HG02884 (cell line): Measurements from ENCODE around the gene EPHB1.
A peak's percentile ranks its signal among the peaks of the same experiment; 100 is the strongest.
"Not testable (repeated sequence)": the region's sequence is repeated elsewhere in the genome, so short reads cannot be mapped to it uniquely, and the experiment has no call there.

Experiments
- ATAC-seq: cut with Tn5 transposase; IDR thresholded peaks from one replicate; pipeline ENCODE4 v1.9.1; 2021; ENCODE audit warnings: mild to moderate bottlenecking, moderate library complexity; ENCODE audit not compliant: unreplicated experiment

EPHB1 gene

DNA sequence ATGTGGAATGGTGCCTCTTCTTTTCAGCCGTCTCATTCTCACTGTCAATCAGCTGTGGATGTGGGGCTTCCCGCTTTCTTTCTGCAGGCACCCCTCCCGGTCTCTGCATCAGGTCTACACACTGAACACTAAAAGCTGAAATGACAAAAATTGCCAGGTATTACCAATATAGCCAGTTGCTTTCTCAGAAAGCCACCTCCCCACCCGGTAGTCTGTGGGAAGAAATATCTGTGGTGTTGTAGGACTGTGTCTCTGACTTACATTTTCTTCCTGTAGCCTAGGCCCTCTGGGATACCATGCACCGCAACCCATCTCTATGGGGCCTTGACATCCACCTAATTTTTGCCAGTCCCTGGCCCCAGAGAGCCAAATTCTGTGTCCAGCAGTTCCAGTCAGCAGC, 19.2 kb upstream of the EPHB1 start:
- no peak for ATAC-seq

DNA sequence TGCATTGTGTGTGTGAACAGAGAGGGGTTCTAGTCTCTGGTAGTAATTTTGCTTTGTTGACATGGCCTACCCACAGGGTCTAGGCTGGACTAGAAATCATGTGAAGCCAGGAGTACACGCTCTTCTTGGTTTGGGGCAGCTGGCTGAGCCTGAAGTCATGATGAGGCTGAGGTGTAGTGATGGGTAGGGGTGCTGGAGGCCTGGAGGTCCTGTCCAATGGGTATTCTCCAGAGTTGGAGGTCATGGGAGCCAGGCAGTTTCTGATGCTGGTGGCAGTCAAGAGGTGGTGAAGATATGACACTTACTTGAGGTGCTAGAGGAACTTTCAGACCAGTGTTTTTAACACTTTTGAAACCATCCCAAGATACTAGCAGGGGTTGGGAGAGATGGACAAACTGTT, 18.5 kb upstream of the EPHB1 start:
- ATAC-seq: no peak

DNA sequence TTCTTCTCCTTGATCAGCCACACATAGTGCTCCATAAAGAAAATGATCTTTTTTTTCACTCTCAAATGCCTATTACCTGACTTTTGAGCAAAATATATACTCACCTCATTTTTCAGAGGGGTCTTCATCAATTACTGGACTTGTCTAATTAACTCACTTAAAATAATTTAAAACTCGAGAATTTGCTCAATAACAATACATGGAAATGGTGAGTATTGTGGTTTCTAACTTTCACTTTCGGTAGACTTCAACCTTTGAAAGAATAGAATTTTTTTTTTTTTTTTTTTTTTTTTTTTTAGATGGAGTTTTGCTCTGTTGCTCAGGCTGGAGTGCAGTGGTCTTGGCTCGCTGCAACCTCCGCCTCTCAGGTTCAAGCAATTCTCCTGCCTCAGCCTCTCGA, 17.7 kb upstream of the EPHB1 start:
- ATAC-seq: no peak

DNA sequence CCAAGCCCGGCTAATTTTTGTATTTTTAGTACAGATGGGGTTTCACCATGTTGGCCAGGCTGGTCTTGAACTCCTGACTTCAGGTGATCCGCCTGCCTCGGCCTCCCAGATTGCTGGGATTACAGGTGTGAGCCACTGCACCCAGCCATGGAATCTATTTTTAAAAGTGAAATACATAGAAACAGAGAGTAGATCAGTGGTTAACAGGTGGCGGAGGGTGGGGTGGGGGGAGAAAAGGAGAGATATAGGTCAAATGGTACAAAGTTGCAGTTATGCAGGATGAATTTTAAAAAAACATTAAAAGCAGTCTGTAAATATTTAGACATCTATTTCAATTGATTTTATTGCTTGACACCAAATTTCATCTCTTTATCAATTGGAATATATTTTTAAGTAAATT, 6.8 kb upstream of the EPHB1 start:
- ATAC-seq: not testable (repeated sequence)

DNA sequence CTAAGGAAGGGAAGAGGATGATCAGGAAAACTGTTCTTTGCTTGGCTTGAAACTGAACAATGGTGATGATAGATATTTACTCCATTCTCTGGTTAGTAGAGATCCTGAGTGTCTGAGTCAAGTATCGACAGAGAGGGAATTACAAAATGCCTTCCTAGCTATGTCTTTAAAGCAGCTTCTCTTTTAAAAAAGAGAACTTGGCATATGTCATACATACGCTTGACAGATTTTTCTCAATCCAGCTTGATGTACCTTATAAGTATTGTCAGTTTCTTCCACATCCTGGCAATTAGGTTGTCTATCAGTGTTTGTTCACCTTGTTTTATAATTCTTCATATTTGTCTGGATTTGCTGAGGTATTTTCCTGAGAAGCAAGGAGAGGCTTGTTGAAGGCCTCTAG, 5.0 kb upstream of the EPHB1 start:
- no peak for ATAC-seq

DNA sequence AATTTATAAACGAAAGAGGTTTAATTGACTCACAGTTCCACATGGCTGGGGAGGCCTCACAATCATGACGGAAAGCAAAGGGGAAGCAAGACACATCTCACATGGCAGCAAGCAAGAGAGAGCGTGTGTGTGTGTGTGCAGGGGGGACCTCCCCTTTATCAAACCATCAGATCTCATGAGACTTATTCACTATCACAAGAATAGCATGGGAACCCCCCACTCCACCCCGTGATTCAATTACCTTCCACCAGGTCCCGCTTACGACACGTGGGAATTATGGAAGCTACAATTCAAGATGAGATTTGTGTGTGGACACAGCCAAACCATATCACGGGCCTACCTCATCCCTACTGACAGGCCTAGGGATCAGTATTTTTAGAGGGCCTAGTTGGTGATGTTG, 3.1 kb upstream of the EPHB1 start:
- no peak for ATAC-seq

DNA sequence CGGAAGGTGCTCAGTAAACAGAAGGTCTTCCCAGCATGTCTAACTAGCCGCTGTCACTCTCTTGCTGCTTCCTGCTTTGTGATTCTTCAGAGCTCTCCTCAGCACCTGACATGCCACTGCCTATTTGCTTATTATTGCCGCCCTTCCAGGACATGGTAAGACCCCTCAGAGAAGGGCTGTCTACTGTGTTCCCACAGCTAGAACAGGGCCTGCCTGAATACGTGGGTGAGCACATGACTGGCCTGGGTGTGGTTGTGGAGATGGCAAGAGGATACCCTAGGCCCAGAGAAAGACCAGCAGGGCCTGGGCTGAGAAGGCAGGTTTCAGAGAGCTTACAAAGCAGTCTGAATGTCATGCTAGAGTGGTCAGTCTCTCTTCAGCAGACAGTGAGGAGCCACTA, 2.4 kb upstream of the EPHB1 start:
- no peak for ATAC-seq

DNA sequence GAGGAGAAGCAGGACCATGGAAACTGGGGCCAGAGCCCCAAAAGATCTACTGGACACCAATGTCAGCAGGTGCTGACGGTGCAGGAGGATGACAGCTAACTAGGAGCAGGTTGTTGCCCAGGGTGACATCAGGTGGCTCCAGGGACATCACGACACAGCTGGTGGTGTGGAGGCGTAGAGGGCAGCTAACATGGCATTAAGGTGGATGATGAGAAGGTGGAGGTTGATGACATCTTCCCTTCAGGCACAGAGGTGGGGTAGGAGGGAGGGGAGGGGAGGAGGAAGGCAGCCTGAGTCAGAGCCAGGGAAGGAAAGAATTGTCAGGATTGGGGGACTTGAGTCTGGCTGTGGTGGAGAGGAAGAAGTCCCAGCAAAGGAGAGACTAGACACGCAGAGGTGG, 1.5 kb upstream of the EPHB1 start:
- ATAC-seq: no peak

DNA sequence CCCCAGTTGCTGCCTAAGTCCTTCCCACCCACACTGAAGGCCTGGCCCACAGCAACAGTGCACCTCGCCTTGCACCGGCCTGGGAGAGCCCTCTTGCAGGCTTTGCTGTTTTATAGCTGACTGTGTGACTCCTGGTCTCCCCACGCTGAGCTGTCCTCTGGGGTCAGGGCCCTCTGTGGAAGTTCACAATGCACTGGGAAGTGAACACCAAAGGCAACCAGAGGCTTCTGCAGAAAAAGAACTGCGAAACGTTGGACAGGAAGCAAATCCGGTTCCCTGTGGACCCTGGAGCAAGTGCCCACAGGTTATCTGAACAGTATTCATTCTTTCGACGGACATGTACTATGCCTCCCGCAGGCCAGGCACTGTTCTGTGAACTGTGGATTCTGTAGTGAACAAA, 737 bp upstream of the EPHB1 start:
- no peak for ATAC-seq

DNA sequence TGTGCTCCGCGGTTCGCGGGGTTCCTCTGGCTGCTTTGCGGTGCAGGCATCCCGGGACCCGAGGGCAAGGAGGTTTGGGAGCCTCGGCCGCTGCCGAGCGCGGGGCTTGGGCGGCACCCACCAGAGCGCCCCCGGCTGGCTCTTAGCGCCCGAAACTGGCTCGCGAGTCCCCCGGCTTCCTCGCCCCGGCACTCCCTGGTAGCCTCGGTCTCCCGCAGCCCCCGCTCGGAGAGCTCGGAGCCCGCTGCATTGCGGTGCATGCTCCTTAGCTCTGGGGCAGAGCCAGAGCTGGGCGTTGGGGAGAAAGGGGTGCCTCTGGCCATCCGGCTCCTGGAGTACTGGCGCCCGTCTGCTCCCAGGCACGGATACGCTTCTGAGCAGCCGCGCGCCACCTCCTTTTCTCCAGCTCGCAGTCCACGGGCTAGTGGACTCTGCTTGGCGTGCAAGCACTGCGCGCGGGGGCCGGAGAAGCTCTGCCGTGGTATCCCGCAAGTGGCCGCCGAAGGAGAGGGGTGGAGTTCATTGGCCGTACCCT, 753 bp downstream of the EPHB1 start:
- no peak for ATAC-seq

DNA sequence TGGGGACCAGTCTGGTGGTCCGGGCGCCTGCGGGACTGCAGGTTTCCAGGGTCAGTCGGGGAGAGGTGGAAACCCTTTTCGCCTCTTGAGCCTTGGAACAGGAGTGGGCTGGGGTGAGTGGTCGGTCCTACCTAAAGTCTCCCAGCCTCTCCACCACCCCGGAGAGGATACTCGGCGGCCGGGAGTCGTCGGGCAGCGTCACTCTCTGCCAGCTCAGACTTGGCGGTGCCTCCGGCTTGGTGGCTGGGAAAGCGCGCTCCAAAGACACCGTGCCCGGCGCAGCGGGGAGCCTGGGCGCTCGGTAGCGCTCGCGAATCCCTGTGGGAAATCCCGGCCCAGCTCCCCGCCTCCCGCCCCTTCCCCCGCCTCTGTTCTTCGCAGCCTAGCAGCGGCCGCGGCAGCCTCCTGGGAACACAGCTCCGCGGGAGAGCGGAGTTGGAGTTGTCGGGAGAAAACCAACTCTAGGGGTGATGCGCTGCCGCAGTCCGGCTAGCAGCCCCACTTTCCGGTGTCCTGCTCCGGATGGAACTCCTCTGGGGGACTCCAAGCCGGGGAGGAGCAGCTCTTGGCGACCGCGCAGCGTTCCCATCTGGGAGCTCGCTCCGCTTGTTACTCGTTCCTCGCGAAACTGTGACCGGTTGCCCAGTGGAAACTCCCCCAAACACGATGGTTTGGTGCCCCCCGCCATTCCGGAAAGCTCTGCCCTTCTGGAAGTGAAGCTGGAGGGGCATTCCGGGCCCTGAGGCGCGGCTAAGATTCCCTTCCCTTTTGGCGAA, 1.4 kb downstream of the EPHB1 start:
- no peak for ATAC-seq

DNA sequence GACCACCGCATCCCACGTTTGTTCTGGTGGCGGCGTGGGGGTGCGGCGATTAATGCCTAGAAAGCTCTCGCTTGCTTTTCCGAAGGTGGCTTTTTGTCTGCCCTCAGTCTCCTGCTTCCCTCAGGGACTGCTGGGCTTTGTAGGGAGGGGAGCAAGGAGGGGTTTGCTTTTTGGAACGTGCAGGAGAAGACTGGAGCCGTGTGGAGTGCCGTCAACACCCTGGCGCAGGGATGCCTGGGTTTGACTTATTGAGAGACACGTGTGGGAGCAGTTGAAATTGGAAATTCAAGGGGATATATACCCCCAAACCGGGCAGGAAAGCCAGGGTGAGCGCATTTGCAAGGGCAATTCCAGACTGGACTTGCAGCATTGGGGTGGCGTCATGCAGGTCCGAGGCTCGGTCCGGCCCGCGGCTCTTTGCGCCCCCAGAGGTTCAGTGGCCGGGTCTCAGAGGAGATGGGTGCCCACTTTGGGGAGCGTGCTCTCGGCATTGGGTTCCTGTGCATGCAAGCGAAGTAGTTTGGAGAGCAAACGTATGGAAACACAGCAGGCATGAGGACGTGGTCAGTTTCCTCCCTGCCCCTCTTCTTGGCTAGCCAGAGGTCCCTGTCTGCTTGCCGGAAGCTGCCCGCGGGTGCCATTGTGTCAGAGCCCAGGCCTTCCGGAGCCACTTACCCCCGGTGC, 2.1 kb downstream of the EPHB1 start:
- no peak for ATAC-seq

DNA sequence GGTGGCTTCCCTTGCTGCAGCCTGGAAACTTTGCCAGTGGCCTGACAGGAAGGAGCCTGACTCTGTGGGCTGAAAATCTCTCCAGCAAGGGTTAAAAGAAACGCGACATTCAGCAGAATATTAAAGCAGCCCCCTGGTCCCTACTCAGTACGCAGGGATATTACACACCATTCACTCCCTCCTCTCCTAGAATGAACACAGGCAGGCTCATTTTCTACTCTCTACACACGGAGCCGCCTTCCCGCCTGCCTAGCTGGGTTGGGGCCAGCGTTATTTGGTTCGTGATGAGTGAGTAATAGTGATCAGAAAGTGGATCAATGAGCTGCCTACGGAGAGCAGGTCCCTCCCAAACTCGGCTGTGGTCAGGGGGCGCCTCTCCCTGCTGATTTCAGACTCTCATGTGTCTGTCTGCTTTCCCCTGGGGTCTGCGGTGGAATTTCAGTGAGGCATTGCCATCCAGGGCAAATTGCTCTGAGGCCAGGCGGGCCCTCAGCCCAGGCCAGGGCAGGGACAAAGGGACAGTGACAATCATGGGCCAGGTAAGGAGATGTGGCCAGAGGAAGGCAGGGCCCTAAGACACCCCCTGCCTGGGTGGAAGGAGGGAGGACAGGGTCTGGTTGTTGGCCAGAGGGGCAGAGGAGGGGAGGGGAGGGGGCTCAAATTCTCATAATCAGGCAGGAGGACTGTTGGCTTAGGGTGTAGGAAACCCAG, 2.8 kb downstream of the EPHB1 start:
- ATAC-seq: no peak

DNA sequence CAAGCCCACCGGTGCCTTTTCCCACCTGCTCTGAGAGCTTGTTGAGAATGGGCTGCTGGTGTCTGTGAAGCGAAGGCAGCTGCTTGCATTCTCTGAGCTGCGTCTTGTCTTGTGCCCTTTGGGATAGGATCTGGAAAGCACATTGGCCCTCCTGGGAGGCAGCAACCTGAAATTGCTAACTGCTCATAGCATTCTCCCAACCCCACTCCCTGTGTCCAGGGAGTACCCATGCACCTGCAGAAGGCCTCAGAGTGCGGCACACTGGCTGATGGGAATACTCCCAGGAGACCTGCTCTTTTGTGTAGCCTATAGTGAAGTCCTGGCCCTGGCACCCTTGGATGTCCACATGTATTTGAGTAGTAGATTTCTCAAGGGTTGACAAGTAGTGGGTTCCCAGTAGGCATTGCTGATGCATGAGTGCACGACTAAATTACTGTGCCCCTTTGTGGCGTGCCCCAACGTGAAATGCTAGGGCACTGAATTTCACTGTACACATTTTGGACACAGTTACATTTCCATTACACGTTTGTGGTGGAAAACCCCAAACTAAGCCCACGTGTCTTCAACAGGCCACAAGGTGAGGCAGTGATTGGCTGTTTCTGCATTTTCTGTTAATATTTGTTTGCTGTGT, 3.7 kb downstream of the EPHB1 start:
- ATAC-seq: no peak

DNA sequence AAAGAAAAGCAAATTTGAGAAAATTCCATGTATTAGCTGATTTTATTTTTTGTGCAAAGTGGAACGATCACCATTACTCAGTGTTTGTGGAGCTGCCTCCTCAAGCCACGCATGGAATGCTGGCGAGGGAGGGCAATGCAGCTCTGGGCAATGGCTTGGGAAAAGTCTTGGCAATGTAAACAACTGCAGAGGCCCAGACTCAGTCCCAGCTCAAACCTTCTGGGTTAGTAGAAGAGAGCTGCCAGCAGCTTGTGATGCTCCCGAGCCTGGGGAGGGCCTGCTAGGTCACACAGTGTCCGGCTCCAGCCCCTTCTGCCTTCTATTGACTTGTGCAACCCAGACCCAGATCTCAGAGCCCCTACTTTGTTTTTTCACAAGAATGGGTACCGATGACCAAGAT, 4.3 kb downstream of the EPHB1 start:
- no peak for ATAC-seq

DNA sequence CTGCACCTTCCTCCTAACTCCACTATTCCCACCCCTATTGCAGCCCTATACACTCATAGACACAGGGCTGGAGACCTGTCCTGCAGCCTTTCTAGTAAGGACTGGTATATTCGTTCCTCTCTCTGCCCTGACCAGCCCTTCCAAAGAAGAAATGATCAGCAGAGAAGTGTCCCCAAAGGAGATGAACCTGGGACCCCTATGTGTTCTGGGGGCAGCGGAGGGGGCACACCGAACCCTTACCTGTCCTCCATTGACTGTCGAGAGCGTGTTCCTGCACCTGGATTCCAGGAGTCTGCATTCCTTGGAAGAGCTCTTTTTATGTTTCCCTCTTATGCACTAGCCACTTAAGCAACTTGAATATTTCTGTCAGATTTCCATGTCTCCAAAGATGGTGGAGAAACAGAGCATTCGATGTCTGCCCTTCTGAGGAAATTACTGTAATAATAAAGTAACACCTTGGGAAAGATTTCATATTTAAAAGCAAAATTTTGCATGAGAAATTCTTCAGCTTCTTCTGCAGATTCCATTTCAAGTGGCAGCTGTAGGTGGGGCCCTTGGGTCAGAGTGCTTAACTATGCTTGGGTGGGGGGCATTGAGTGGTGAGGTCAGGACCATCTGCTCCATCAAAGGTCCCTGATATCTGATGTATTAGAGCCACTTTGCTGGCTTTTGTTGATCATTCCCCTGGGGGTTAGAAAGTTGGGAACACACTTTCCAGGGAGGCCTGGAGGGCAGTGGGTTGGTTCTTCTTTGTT, 6.3 kb downstream of the EPHB1 start:
- ATAC-seq: no peak

DNA sequence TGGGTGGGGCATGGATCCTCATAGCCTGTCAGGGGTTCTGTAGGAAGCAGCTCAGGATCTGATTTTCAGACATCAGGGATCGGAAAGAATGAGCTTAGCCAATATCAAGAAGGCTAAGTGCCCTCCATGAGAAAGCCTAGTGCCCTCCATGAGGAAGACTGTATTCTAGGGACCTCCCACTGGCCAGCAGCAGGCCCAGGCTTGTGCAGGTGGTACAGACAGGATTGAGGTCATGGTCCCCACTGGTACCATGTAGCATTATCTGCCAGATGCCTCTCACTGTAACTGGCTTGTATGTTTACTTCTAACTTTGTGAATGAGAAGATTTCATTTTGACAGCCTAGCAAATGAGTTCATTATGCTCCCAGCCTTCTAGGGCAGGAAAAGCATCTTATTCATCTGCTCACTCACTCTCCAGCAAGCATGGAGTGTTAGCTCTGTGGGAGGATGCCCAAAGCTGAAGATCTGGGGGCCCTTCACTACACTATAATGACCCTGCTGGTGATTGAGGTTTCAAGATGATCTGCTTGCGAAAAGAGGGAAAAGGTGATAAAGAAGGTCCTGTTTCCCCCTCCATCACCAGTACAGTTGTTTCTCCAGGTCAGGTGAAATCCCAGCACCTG, 7.5 kb downstream of the EPHB1 start:
- no peak for ATAC-seq

DNA sequence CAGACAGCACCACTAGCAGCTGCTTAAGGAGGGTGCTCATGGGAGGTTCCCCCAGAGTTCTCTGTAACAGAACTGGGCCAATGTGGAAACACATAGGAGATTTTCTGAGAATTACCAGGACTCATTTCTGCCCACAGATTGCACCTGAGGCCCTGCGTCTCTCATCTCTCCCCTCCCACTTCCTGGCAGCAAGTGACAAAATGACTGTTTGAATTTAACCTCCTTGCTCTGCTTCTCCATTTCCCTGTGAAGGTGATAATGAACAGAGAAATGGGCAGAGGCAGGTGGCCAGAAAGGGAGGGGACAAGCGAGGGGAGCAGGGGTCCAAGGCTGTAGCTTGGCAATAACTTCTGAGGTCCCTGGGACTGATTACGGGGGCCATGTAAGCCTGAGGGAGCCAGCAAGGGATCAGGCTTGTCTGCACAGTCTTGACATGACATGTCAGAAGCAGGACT, 8.0 kb downstream of the EPHB1 start:
- ATAC-seq: peak; percentile 77

DNA sequence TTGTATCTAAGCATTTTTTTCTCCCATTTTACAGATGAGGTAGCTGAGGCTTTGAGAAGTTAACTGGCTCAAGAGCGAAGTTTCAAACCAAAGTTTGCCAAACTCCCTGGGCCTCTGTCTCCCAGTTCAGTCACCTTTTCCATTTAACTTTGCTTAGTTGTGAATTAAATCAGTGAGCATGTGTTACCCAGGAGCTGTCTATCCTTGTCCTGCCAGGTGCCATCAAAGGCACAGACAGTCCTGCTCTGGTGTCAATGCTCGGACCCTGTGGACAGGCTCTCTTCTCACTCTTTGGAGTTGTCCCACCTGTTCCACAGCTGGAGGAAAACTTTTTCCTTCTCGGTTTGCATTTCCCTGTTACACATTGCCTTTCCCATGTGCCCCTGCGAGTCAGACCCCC, 8.6 kb downstream of the EPHB1 start:
- no peak for ATAC-seq
